ENCODE results near the gene KRTAP12-4.
"Not testable (repeated sequence)": the region's sequence is repeated elsewhere in the genome, so short reads cannot be mapped to it uniquely, and the experiment has no call there.

KRTAP12-4 gene

DNA sequence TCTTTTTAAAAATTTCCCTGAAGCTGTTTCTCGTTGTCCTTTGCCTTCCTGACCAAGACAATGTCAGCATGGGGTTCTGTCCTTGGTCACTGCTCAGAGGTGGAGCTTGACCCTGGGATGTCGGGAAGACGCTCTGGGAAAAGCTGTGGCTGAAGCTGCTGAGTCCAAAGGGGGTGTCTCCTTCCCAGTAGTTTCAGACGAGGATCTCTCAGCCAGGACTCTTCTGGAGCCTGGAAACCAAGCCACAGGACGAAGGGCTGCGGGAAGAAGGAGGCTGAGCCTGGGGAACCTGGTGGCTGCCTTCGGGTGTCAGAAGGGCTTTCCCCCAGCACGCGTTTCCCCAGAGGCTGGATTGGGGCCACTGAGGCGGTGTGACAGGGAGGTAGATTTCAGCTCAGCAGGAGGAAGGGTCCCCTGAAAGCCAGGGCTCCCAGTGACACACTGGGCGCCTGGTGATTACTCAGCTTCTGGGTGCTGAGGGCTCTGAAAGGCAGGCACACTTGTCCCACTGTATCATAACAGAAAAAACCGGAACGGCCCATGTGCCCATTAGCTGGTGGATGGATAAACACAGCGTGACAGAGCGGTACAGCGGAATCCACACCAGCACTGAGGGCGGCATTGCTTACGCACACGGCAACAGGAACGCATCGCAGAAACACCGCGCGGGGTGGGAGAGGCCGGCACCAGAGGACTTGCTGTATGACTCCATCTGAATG lies 32.5 kb upstream of the KRTAP12-4 start:
- DNase-seq, result no peak

GRCh38 chr21:44686000-44686781 lies 31.7 kb upstream of the KRTAP12-4 start:
- DNase-seq, result no peak

GRCh38 chr21:44685050-44685449 lies 30.6 kb upstream of the KRTAP12-4 start:
- not testable (repeated sequence) for DNase-seq

DNA sequence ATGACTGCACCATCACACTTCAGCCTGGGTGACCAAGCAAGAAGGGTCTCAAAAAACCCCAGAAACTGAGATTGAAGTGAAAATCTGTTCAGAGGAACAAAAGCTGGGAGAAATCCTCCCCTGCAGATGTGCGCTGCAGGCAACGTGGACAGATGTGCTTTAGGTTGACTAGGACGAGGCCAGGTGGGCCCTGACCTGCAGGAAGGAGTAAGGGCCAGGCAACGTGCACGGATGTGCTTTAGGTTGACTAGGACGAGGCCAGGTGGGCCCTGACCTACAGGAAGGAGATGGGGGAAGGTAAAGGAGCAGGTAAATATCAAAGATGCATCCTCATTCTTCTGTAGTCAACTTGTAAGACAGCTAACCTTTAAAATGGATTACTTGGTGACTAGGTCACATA lies 30.0 kb upstream of the KRTAP12-4 start:
- no peak for DNase-seq

DNA sequence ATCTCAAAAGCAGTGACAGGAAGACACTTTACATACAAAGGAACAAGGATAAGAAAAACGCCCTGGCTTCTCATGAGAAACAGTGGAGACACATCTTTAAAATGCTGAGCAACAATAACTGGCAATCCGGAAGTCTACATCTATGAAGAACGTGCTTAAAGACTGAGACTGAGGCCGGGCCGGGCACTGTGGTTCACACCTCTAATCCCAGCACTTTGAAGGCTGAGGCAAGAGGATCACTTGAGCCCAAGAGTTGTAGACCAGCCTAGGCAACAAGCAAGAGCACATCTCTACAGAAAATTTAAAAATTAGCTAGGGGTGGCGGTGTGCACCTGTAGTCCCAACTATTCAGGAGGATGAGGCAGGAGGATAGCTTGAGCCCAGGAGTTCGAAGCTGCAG lies 29.6 kb upstream of the KRTAP12-4 start:
- DNase-seq, result no peak

DNA sequence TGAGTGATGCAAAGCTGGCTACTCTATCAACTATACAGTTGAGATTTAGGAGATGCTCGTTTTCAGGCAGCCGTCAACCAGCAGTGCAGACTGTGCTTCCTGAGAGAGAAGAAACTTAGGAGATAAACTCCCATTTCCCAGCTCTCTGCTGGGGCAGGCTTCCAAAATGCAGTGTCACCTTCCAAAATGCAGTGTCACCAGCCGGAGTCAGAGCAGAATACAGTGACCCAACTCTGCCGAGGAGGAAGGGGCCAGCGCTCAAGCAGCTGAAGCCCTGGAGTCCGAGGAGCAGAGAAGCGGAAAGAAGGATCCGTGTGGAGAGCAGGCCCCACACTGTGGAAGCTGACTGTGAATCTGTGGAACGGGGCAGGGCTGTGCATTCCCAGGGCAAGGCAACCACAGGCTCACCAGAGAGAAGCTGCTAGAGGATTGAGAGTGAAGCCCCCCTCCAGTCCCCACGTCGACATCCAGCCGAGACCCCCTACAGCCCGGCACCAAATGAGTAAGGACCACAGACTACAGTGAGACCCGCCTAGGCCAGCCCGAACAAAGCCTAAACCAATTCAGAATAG lies 28.2 kb upstream of the KRTAP12-4 start:
- DNase-seq, result no peak

DNA sequence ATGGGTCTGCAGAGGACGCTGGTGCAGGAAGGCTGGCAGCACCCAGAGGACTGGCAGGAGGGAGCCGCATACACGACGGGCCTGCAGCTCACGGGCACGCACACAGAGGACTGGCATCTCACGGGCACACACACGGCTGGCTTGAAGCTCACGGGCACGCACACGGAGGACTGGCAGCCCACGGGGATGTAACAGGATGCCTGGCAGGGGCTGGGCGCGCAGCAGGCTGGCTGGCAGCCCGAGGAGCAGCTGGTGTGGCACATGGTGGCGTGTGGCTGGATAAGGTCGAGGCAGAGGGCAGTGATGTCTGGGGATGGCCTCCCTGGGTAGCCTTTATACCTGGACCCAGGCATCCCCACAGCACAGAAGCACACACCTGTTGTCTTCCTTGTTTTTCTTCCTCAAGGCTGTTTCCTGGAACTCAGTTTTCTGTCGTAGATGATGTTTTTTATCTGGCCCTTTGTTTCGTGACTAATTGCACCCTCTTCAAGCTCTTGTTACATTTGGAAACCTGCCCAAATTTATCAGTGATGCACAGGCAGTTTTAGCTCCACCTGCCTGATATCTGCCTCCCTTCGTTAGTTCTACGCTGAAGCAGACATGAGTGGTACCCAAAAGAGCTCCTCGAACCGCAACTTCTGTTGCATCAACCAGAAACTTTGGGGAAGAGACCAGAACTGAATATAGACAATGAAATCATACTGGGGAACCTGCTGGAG lies 27.6 kb upstream of the KRTAP12-4 start, which contains the start of gene KRTAP12-1:
TSS of gene KRTAP12-1 (minus strand) at position 303 of the 719 bp plus-strand sequence. CDS start at position 263, 40 bp downstream.
- no peak for DNase-seq

DNA sequence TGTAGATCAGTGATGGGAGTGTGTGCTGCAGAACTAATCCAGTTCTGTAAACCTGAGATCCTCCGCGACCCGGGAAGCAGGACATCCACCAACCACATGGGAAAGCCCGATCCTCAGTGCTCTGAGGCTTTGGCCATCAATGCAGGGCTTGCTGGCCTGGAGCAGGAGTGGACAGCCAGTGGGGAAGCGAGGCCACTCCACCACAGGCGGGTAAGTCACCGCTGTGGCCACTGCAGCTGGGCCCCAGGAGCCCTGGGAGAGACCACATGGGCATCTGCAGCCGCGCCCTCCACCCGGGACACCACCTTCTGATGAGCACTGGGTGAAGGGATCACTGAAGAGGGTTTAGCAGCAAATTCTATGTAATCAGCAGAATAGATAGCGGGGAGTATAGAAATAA lies 26.7 kb upstream of the KRTAP12-4 start:
- no peak for DNase-seq

DNA sequence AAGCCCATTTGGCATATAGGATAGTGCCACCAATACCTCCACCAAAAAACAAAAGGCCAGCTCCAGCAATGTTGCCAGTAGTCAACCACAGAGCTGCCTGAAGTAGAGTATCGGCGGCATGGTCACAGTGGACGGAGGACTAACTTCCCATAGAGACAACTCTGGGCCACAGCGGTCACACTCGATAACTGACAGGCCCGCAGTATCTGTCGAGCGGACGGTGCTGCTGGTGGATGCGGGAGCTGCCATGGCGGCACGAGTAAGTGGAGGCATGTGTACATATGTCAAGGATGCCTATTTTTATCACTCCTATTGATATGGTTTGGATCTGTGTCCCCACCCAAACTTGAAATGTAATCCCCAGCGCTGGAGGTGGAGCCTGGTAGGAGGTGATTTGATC lies 23.4 kb upstream of the KRTAP12-4 start:
- no peak for DNase-seq

- no peak for DNase-seq
These were observed 17.5 kb upstream of the KRTAP12-4 start for GRCh38 chr21:44671911-44672310.

- no peak for DNase-seq
These were observed 16.4 kb upstream of the KRTAP12-4 start for GRCh38 chr21:44670642-44671432.

DNA sequence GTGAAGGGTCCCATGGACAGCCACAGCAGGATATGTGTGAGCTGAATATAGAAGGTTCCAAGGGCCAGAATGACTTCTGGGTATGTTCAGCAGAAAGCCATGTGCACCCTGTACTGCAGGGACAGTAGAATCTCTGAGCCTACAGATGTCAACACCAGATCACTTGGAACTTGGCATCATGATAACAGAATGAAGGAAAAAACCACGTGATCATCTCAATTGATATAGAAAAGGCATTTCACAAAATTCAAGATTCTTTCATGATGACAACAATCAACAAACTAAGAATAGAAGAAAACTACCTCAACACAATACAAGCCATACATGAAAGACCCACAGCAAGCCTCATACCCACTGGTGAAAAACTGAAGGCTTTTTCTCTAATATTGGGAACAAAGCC lies 13.2 kb upstream of the KRTAP12-4 start:
- DNase-seq, result no peak

GRCh38 chr21:44666401-44667320 lies 12.2 kb upstream of the KRTAP12-4 start, which contains the start of gene KRTAP12-2:
KRTAP12-2 (minus strand) TSS chr21:44666927; CDS start chr21:44666886, 41 bp downstream.
- no peak for DNase-seq

DNA sequence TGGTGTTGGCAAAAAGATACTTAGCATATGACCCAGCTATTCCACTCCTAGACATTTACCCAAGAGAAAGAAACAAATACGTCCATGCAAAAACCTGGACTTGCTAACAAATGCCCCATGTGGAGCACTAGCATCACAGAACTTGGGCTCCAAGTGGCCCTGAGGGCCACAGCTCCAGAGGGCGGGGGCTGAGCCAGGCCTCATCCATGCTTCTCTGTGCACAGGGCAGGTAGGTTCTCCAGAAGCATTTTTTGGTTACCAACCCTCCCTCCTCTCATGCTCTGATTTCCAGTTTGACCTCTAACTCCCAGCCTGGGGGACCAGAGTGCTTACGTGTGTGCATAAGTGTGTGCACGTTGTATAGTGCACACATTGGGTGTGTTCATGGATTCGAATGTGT lies 10.2 kb upstream of the KRTAP12-4 start:
- DNase-seq, result no peak

- DNase-seq, result not testable (repeated sequence)
These were observed 7.1 kb upstream of the KRTAP12-4 start for GRCh38 chr21:44661567-44661966.

DNA sequence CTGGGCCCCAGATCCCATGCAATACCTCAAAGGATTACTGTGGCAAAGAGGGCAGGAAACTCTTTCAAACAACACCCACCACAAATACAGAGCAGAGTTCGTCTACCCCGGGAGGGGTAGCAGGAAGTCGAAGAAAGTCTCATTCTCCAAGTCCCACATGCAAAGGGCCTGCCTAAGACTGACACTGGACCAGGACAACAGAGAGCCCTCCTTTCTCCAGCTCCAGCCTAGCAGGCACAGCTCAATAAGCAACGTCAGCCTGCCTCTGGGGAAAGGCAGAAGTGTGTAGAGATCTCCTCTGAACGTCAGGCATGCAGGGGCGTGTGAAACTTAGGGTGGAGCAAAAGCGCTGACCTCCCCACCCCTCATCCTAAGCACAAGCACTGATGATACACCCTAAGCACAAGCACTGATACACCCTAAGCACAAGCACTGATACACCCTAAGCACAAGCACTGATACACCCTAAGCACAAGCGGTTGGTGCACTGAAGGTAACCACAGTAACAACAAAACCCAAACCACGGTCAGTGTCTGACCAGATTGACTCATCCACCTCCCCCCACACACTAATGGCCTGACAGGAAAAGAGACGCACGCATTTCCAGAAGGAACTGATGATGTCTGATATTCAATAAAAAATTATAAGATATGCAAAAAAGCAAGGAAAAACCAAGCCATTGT lies 4.6 kb upstream of the KRTAP12-4 start:
- DNase-seq, result no peak

DNA sequence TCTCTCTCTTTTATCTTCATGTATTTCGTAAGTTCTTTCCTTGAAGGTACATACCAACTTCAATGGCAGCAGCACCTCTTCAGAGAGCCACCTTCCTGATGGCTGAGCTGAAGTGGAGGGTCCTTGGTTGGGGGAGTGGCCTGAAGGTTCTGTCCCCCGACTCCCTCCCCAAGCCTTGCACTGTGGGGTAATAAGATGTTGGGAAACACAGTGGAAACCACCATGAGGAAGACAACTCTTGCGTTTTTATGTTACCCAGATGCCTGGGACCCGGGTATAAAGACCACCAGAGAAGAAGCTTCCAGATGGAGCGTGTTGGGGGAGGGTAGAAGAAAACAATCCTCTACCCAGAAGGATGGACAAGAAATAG lies 4.1 kb upstream of the KRTAP12-4 start:
- DNase-seq, result no peak

- DNase-seq, result no peak
These were observed 3.4 kb upstream of the KRTAP12-4 start, which contains the start of gene KRTAP12-3 for GRCh38 chr21:44657635-44658540. KRTAP12-3 (plus strand) TSS chr21:44657932; CDS start chr21:44657980, 48 bp downstream.

GRCh38 chr21:44656868-44657267 lies 2.4 kb upstream of the KRTAP12-4 start:
- no peak for DNase-seq

All from NCI-H446 treated with DMSO at 0.1 percent for 48 hours (cell line).